K562 (cell line): ENCODE measurements around the gene GGNBP2. TPM values are rescaled to one million over a fixed set of nuclear protein-coding genes. Genes with fewer than 3 reads are reported as not detected.

ENCODE experiments used
- BDP1 ChIP-seq: IDR thresholded peaks from 3 replicates; pipeline ENCODE4 v1.6.1; 2011; ENCODE audit not compliant: insufficient read length, insufficient read depth
- C11orf30 ChIP-seq: fragments of 450-650 bp; IDR thresholded peaks from 2 replicates; pipeline ENCODE4 v1.6.1; 2016; ENCODE audit warnings: low read depth, mild to moderate bottlenecking
- CHD4 ChIP-seq: fragments of 200-600 bp; sonication (generic); IDR thresholded peaks from 3 replicates; pipeline ENCODE4 v1.6.1; 2012; ENCODE audit warnings: low read depth, mild to moderate bottlenecking, mixed read lengths, low read length, inconsistent platforms; ENCODE audit not compliant: insufficient read depth, insufficient replicate concordance, poor library complexity, severe bottlenecking
- ETS2 ChIP-seq: IDR thresholded peaks from 2 replicates; pipeline ENCODE4 v1.6.1; 2016; ENCODE audit warnings: borderline replicate concordance, missing genetic modification characterization, mild to moderate bottlenecking, moderate library complexity, missing compliant biosample characterization; ENCODE audit not compliant: poor library complexity, severe bottlenecking
- IFI16 ChIP-seq: fragments of 250-450 bp; sonication (Bioruptor Pico); IDR thresholded peaks from 2 replicates; pipeline ENCODE4 v2.1.2; 2022; ENCODE audit warnings: mild to moderate bottlenecking, inconsistent platforms
- KHSRP ChIP-seq: fragments of 450-650 bp; IDR thresholded peaks from 2 replicates; pipeline ENCODE4 v1.6.1; 2017
- PCBP1 ChIP-seq: fragments of 200-400 bp; formaldehyde crosslinking; IDR thresholded peaks from 2 replicates; pipeline ENCODE4 v1.6.1; 2018; ENCODE audit warnings: mild to moderate bottlenecking, low read depth, low read length; ENCODE audit not compliant: poor library complexity, severe bottlenecking
- RCOR1 ChIP-seq, 2 experiments: IDR thresholded peaks; 2 replicates each; pipeline ENCODE4 v1.6.1; 2012; ENCODE audit warnings: low read depth in 2 of 2, low read length in 2 of 2, borderline replicate concordance in 1 of 2, improper control_type of control experiment in 1 of 2
- TEAD2 ChIP-seq: fragments of 450-650 bp; IDR thresholded peaks from 2 replicates; pipeline ENCODE4 v1.6.1; 2016; ENCODE audit warnings: missing genetic modification characterization, control low read depth, missing compliant biosample characterization
- ZBTB7A ChIP-seq: IDR thresholded peaks from 2 replicates; pipeline ENCODE4 v1.6.1; 2011; ENCODE audit warnings: low read depth, mild to moderate bottlenecking, low read length, moderate library complexity, borderline replicate concordance; ENCODE audit not compliant: control insufficient read depth
- ZNF668 ChIP-seq: fragments of 250-450 bp; sonication (Bioruptor Pico); IDR thresholded peaks from 2 replicates; pipeline ENCODE4 v1.8.0; 2022; ENCODE audit warnings: mild to moderate bottlenecking, inconsistent platforms
- polyA plus RNA-seq, 8 experiments: library from polyadenylated mRNA; depleted of rRNA in 4 of 8; stranded (reverse) in 5 of 8; unstranded in 3 of 8; fragments of >200 nt; fragmentation: Nextera tagmentation in 2 of 8; fragmentation: Illumina TruSeq in 1 of 8; extraction: Ambion mirVana in 2 of 8; extraction: Trizol in 1 of 8; gene quantifications; 2 replicates each; pipeline versions ENCODE4 v1.2.1 to v1.2.3, GENCODE V29; 2011 to 2014; ENCODE audit warnings: inconsistent platforms in 1 of 8, missing spikeins in 1 of 8
- total RNA-seq, 7 experiments: library from RNA; depleted of rRNA in 6 of 7; stranded (reverse); fragments of >200 nt in 6 of 7; fragmentation: Illumina TruSeq in 2 of 7; extraction: Trizol in 2 of 7; gene quantifications; 2 replicates each; pipeline versions ENCODE4 v1.2.1 to v1.2.3, GENCODE V29; 2011 to 2021; ENCODE audit warnings: low replicate concordance in 1 of 7
- TF ChIP-seq, protein P1 (sequence below): fragments of 250-450 bp; sonication (Bioruptor Pico); IDR thresholded peaks from 2 replicates; pipeline ENCODE4 v1.5.0; 2020; ENCODE audit warnings: mild to moderate bottlenecking
- TF ChIP-seq, protein P2 (sequence below): sonication (generic); formaldehyde crosslinking; IDR thresholded peaks from 2 replicates; pipeline ENCODE4 v1.8.0; 2022; ENCODE audit warnings: mild to moderate bottlenecking, low read depth, missing genetic modification reagents
- TF ChIP-seq, protein P3 (sequence below): fragments of 200-600 bp; sonication (generic); IDR thresholded peaks from one replicate; pipeline ENCODE4 v1.6.1; 2012; ENCODE audit warnings: mild to moderate bottlenecking, low read depth, low read length, inconsistent platforms

The GGNBP2 gene
- total and polyA plus RNA-seq, 9 of the 15 experiments (the other 6 are each of a cell fraction or from before 2014, with no cell fraction given): 35.7 to 96.6 (median 64.1) TPM

- no peak for TF ChIP-seq ETS2 (tag)
- no peak for TF ChIP-seq PCBP1
- TF ChIP-seq C11orf30: no peak
- TF ChIP-seq, protein P1, sequence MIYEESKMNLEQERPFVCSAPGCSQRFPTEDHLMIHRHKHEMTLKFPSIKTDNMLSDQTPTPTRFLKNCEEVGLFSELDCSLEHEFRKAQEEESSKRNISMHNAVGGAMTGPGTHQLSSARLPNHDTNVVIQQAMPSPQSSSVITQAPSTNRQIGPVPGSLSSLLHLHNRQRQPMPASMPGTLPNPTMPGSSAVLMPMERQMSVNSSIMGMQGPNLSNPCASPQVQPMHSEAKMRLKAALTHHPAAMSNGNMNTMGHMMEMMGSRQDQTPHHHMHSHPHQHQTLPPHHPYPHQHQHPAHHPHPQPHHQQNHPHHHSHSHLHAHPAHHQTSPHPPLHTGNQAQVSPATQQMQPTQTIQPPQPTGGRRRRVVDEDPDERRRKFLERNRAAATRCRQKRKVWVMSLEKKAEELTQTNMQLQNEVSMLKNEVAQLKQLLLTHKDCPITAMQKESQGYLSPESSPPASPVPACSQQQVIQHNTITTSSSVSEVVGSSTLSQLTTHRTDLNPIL (CRISPR knock-in tag): no peak
- TF ChIP-seq KHSRP: no peak
- no peak for TF ChIP-seq BDP1
- TF ChIP-seq ZNF668 (CRISPR knock-in tag): no peak
- no peak; the same call in 1 of the 2 replicates for TF ChIP-seq ZBTB7A
- TF ChIP-seq IFI16: no peak
- no peak for TF ChIP-seq CHD4
- no peak for TF ChIP-seq TEAD2
- peak in 1 of 2 experiments; percentile 40; a peak in 1 of 4 replicates for TF ChIP-seq RCOR1 (IDR thresholded peaks at IDR 0.05; ENCODE audit: borderline replicate concordance in 1 of 2, low read depth in 2 of 2, low read length in 2 of 2)
- TF ChIP-seq, protein P2, sequence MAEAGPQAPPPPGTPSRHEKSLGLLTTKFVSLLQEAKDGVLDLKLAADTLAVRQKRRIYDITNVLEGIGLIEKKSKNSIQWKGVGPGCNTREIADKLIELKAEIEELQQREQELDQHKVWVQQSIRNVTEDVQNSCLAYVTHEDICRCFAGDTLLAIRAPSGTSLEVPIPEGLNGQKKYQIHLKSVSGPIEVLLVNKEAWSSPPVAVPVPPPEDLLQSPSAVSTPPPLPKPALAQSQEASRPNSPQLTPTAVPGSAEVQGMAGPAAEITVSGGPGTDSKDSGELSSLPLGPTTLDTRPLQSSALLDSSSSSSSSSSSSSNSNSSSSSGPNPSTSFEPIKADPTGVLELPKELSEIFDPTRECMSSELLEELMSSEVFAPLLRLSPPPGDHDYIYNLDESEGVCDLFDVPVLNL (CRISPR knock-in tag): no peak
- TF ChIP-seq, protein P3, sequence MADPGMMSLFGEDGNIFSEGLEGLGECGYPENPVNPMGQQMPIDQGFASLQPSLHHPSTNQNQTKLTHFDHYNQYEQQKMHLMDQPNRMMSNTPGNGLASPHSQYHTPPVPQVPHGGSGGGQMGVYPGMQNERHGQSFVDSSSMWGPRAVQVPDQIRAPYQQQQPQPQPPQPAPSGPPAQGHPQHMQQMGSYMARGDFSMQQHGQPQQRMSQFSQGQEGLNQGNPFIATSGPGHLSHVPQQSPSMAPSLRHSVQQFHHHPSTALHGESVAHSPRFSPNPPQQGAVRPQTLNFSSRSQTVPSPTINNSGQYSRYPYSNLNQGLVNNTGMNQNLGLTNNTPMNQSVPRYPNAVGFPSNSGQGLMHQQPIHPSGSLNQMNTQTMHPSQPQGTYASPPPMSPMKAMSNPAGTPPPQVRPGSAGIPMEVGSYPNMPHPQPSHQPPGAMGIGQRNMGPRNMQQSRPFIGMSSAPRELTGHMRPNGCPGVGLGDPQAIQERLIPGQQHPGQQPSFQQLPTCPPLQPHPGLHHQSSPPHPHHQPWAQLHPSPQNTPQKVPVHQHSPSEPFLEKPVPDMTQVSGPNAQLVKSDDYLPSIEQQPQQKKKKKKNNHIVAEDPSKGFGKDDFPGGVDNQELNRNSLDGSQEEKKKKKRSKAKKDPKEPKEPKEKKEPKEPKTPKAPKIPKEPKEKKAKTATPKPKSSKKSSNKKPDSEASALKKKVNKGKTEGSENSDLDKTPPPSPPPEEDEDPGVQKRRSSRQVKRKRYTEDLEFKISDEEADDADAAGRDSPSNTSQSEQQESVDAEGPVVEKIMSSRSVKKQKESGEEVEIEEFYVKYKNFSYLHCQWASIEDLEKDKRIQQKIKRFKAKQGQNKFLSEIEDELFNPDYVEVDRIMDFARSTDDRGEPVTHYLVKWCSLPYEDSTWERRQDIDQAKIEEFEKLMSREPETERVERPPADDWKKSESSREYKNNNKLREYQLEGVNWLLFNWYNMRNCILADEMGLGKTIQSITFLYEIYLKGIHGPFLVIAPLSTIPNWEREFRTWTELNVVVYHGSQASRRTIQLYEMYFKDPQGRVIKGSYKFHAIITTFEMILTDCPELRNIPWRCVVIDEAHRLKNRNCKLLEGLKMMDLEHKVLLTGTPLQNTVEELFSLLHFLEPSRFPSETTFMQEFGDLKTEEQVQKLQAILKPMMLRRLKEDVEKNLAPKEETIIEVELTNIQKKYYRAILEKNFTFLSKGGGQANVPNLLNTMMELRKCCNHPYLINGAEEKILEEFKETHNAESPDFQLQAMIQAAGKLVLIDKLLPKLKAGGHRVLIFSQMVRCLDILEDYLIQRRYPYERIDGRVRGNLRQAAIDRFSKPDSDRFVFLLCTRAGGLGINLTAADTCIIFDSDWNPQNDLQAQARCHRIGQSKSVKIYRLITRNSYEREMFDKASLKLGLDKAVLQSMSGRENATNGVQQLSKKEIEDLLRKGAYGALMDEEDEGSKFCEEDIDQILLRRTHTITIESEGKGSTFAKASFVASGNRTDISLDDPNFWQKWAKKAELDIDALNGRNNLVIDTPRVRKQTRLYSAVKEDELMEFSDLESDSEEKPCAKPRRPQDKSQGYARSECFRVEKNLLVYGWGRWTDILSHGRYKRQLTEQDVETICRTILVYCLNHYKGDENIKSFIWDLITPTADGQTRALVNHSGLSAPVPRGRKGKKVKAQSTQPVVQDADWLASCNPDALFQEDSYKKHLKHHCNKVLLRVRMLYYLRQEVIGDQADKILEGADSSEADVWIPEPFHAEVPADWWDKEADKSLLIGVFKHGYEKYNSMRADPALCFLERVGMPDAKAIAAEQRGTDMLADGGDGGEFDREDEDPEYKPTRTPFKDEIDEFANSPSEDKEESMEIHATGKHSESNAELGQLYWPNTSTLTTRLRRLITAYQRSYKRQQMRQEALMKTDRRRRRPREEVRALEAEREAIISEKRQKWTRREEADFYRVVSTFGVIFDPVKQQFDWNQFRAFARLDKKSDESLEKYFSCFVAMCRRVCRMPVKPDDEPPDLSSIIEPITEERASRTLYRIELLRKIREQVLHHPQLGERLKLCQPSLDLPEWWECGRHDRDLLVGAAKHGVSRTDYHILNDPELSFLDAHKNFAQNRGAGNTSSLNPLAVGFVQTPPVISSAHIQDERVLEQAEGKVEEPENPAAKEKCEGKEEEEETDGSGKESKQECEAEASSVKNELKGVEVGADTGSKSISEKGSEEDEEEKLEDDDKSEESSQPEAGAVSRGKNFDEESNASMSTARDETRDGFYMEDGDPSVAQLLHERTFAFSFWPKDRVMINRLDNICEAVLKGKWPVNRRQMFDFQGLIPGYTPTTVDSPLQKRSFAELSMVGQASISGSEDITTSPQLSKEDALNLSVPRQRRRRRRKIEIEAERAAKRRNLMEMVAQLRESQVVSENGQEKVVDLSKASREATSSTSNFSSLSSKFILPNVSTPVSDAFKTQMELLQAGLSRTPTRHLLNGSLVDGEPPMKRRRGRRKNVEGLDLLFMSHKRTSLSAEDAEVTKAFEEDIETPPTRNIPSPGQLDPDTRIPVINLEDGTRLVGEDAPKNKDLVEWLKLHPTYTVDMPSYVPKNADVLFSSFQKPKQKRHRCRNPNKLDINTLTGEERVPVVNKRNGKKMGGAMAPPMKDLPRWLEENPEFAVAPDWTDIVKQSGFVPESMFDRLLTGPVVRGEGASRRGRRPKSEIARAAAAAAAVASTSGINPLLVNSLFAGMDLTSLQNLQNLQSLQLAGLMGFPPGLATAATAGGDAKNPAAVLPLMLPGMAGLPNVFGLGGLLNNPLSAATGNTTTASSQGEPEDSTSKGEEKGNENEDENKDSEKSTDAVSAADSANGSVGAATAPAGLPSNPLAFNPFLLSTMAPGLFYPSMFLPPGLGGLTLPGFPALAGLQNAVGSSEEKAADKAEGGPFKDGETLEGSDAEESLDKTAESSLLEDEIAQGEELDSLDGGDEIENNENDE: no peak
Observed at GRCh38 chr17:36629252-36629847, 84.6 kb downstream of the GGNBP2 start (continued).
